GM21360 (cell line): Measurements from ENCODE around the gene ATIC.
"Not testable (repeated sequence)": the region's sequence is repeated elsewhere in the genome, so short reads cannot be mapped to it uniquely, and the experiment has no call there.

ENCODE experiments used
- ATAC-seq: cut with Tn5 transposase; IDR thresholded peaks from one replicate; pipeline ENCODE4 v1.9.1; 2021; ENCODE audit warnings: mild to moderate bottlenecking, moderate library complexity; ENCODE audit not compliant: unreplicated experiment

Gene ATIC

GRCh38 chr2:215360059-215360458 is 48.2 kb downstream of the ATIC start:
- ATAC-seq, result not testable (repeated sequence)

GRCh38 chr2:215360596-215360995 is 48.7 kb downstream of the ATIC start:
- no peak for ATAC-seq

- ATAC-seq, result no peak
Measured at GRCh38 chr2:215361211-215361875, 49.5 kb downstream of the ATIC start.

- ATAC-seq, result no peak
Measured at GRCh38 chr2:215361876-215362561, 50.2 kb downstream of the ATIC start.

GRCh38 chr2:215362562-215362904 is 50.7 kb downstream of the ATIC start:
- ATAC-seq, result no peak

- no peak for ATAC-seq
Measured at GRCh38 chr2:215363039-215363438, 51.2 kb downstream of the ATIC start.

GRCh38 chr2:215363461-215364156 is 51.8 kb downstream of the ATIC start:
- ATAC-seq, result no peak

GRCh38 chr2:215364157-215365155 is 52.6 kb downstream of the ATIC start:
- ATAC-seq, result no peak

- no peak for ATAC-seq
Measured at GRCh38 chr2:215365184-215365658, 53.4 kb downstream of the ATIC start.

- ATAC-seq, result no peak
Measured at GRCh38 chr2:215366440-215367032, 54.7 kb downstream of the ATIC start.

- ATAC-seq, result no peak
Measured at GRCh38 chr2:215367662-215368492, 56.0 kb downstream of the ATIC start.

GRCh38 chr2:215368493-215368809 is 56.6 kb downstream of the ATIC start:
- no peak for ATAC-seq

- ATAC-seq, result no peak
Measured at GRCh38 chr2:215369181-215369760, 57.4 kb downstream of the ATIC start.

GRCh38 chr2:215370112-215370965 is 58.5 kb downstream of the ATIC start:
- no peak for ATAC-seq

- no peak for ATAC-seq
Measured at GRCh38 chr2:215371915-215372897, 60.3 kb downstream of the ATIC start.

GRCh38 chr2:215372968-215373649 is 61.2 kb downstream of the ATIC start:
- no peak for ATAC-seq

- no peak for ATAC-seq
Measured at GRCh38 chr2:215374002-215374401, 62.1 kb downstream of the ATIC start.
